LNCAP (cell line): ENCODE data around the gene DEFB129.

Experiments
- TF ChIP-seq, protein P1 (sequence below): fragments of 450-650 bp; IDR thresholded peaks from 2 replicates; pipeline ENCODE4 v1.5.1; 2017; ENCODE audit warnings: mild to moderate bottlenecking

The DEFB129 gene

DNA sequence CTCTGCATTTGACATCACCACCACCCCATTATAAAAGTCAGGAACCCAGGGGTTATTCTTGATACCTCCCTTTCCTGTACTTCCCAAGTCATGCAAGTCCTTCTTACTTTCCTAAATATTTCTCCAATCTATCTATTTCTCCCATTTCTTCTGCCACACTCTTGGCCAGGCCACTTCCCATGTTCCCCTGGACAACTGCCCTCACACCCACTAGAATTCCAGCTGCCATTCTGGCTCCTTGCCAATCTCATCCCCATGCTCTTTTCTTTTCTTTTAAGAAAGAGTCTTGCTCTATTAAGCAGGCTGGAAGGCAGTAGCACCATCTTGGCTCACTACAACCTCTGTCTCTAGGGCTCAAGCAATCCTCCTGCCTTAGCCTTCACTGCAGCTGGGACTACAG lies 45.7 kb downstream of the DEFB129 start:
- TF ChIP-seq, protein P1, sequence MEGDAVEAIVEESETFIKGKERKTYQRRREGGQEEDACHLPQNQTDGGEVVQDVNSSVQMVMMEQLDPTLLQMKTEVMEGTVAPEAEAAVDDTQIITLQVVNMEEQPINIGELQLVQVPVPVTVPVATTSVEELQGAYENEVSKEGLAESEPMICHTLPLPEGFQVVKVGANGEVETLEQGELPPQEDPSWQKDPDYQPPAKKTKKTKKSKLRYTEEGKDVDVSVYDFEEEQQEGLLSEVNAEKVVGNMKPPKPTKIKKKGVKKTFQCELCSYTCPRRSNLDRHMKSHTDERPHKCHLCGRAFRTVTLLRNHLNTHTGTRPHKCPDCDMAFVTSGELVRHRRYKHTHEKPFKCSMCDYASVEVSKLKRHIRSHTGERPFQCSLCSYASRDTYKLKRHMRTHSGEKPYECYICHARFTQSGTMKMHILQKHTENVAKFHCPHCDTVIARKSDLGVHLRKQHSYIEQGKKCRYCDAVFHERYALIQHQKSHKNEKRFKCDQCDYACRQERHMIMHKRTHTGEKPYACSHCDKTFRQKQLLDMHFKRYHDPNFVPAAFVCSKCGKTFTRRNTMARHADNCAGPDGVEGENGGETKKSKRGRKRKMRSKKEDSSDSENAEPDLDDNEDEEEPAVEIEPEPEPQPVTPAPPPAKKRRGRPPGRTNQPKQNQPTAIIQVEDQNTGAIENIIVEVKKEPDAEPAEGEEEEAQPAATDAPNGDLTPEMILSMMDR: no peak

GRCh38 chr20:273884-274283 lies 46.8 kb downstream of the DEFB129 start:
- TF ChIP-seq, protein P1: no peak

DNA sequence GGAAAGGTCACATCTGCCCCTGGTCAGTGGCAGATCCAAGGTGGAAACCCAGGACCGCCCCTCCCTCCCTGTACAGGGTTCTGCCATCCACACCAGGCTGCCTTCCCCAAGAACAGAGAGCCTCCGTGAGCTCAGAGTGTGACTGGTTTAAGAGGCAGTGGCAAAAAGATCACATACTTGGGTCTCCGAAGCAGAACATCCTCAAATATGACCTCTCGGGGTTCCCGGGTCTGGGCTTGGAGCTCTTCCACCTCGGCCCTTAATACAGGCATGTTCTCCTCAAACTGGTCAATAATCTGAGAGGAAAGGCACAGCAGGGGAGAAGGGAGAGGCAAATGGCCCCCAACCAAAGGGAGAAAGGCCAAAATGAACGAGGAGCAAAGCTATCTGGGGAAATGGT lies 48.7 kb downstream of the DEFB129 start:
- TF ChIP-seq, protein P1: no peak

DNA sequence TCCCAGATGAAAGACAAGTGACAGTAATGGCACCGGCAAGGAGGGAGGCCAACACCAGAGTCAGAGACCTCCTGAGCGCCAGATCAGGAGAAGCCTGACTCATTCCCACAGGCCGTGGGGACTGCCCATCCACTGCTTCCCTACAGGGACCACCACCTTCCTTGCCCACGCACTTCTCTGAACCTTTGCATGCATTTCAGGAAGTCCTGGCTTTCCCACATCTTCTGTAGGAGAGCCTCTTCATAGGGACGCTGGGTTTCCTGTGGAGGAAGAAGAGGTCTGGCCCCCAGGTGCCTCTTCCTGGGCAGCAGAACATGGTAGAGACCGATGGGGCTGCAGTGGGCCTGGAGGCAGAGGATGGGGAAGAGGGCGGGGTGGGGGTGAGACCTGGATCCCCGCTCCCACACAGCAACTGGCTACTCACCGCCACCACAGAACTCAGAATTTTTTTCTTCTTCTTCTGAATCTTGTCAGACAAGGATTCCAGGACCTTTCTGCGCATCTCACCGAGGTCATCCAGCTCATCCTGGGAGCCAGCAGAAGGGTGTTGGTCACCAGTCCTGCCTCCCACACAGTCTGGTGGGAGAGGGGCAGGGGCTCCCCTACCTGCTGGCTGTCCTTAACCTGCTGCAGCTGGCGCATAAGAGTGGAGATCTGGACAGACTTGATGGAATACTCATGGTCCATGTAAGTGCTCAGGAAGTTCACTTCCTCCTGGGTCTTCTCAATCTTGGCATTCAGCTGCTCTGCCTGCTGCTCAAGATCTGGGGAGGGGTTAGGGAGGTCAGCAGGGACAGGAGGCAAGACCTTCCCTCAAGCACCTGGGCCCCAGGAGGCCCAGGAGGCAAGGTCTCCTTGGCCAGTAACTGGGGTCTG lies 49.8 kb downstream of the DEFB129 start:
- TF ChIP-seq, protein P1: no peak

- TF ChIP-seq, protein P1: no peak
These were observed 50.4 kb downstream of the DEFB129 start for GRCh38 chr20:277496-277781.

GRCh38 chr20:278181-278580 lies 51.1 kb downstream of the DEFB129 start:
- TF ChIP-seq, protein P1: no peak

GRCh38 chr20:278607-279571 lies 51.8 kb downstream of the DEFB129 start:
- TF ChIP-seq, protein P1: no peak
